Mesodermal cell (in vitro differentiated cells): ENCODE data around the gene SLC43A1.
"Not testable (repeated sequence)": the region's sequence is repeated elsewhere in the genome, so short reads cannot be mapped to it uniquely, and the experiment has no call there.

Experiments used
- H3K27ac ChIP-seq: 2 replicates; pipeline ENCODE4 v1.7.0; 2013; ENCODE audit warnings: mild to moderate bottlenecking, low read depth, low read length, moderate library complexity; ENCODE audit not compliant: severe bottlenecking
- H3K36me3 ChIP-seq: 2 replicates; pipeline ENCODE4 v1.7.1; 2013; ENCODE audit warnings: mild to moderate bottlenecking, low read length, moderate library complexity; ENCODE audit not compliant: control insufficient read depth, insufficient read depth
- H3K4me1 ChIP-seq: one replicate; pipeline ENCODE4 v1.7.1; 2013; ENCODE audit warnings: mild to moderate bottlenecking, low read length; ENCODE audit not compliant: insufficient read depth, control insufficient read depth, poor library complexity, severe bottlenecking
- H3K4me3 ChIP-seq: 2 replicates; pipeline ENCODE4 v1.7.0; 2013; ENCODE audit warnings: low read length, control low read depth, mild to moderate bottlenecking; ENCODE audit not compliant: insufficient read depth, poor library complexity, severe bottlenecking; ENCODE audit errors: extremely low read depth
- H3K9me3 ChIP-seq: 2 replicates; pipeline ENCODE4 v1.7.1; 2013; ENCODE audit warnings: mild to moderate bottlenecking, low read length, moderate library complexity; ENCODE audit not compliant: control insufficient read depth
- WGBS, 2 experiments: methylation state at CpG; one replicate each; pipeline ENCODE4 v1.1.5; 2013; ENCODE audit warnings: missing lambda C conversion rate in 2 of 2; ENCODE audit not compliant: insufficient coverage in 2 of 2; 5-methylcytosine and 5-hydroxymethylcytosine counted together

Gene SLC43A1

GRCh38 chr11:57458410-57459163 is 56.9 kb downstream of the SLC43A1 start:
- Histone ChIP-seq H3K36me3 (no peaks in the 10 kb centered on the region), H3K9me3 (no peaks in the 10 kb centered on the region), H3K27ac (no peak overlapping the region), H3K4me1 (peaks cover 15% of the 10 kb centered on the region), H3K4me3 (peak overlapping the region; percentile 5)
- 1% methylated on average over 21 to 33 of the region's 44 CpGs for WGBS, 2 experiments

- Histone ChIP-seq H3K36me3 (no peaks in the 10 kb centered on the region), H3K4me3 (no peak overlapping the region), H3K27ac (no peak overlapping the region), H3K4me1 (peaks cover 15% of the 10 kb centered on the region), H3K9me3 (no peaks in the 10 kb centered on the region)
- 2 to 8% methylated on average over 5 to 15 of the region's 16 CpGs for WGBS, 2 experiments
Observed at GRCh38 chr11:57458060-57458409, 57.5 kb downstream of the SLC43A1 start.

GRCh38 chr11:57457643-57458023 is 57.9 kb downstream of the SLC43A1 start:
- H3K27ac ChIP-seq = no peak overlapping the region
- peaks cover 15% of the 10 kb centered on the region for H3K4me1 ChIP-seq
- no peak overlapping the region for H3K4me3 ChIP-seq
- WGBS, 2 experiments = 0% methylated on average over 1 of the region's 7 CpGs; no CpG with 5 or more reads in 1 of the 2 experiments
- H3K9me3 ChIP-seq = no peaks in the 10 kb centered on the region
- no peaks in the 10 kb centered on the region for H3K36me3 ChIP-seq

GRCh38 chr11:57456960-57457642 is 58.4 kb downstream of the SLC43A1 start:
- H3K9me3 ChIP-seq = no peaks in the 10 kb centered on the region
- no peak overlapping the region for H3K4me3 ChIP-seq
- H3K36me3 ChIP-seq = no peaks in the 10 kb centered on the region
- WGBS, 2 experiments = 14% methylated on average over 10 to 16 of the region's 19 CpGs
- H3K27ac ChIP-seq = no peak overlapping the region
- H3K4me1 ChIP-seq = peaks cover 15% of the 10 kb centered on the region

GRCh38 chr11:57453543-57454177 is 61.8 kb downstream of the SLC43A1 start:
- WGBS, 2 experiments = 75 to 83% methylated on average over 2 of the region's 2 CpGs
- Histone ChIP-seq H3K4me1 (peaks cover 6% of the 10 kb centered on the region), H3K36me3 (no peaks in the 10 kb centered on the region), H3K4me3 (no peak overlapping the region), H3K27ac (no peak overlapping the region), H3K9me3 (no peaks in the 10 kb centered on the region)

- Histone ChIP-seq H3K27ac (no peak overlapping the region), H3K9me3 (no peaks in the 10 kb centered on the region), H3K36me3 (no peaks in the 10 kb centered on the region), H3K4me1 (no peaks in the 10 kb centered on the region), H3K4me3 (no peak overlapping the region)
- 92% methylated on average over 1 of the region's 1 CpG for WGBS, 2 experiments
Observed at GRCh38 chr11:57446055-57446454, 69.4 kb downstream of the SLC43A1 start.

GRCh38 chr11:57445122-57445394 is 70.4 kb downstream of the SLC43A1 start:
- H3K4me1 ChIP-seq, H3K36me3 ChIP-seq, H3K4me3 ChIP-seq, H3K9me3 ChIP-seq, H3K27ac ChIP-seq: not testable (repeated sequence)
- 40 to 89% methylated on average over 1 to 4 of the region's 9 CpGs for WGBS, 2 experiments

GRCh38 chr11:57444362-57445121 is 71.0 kb downstream of the SLC43A1 start:
- H3K4me1 ChIP-seq = no peaks in the 10 kb centered on the region
- no peaks in the 10 kb centered on the region for H3K36me3 ChIP-seq
- WGBS, 2 experiments = 86 to 95% methylated on average over 3 to 5 of the region's 9 CpGs
- no peak overlapping the region for H3K4me3 ChIP-seq
- no peak overlapping the region for H3K27ac ChIP-seq
- H3K9me3 ChIP-seq = no peaks in the 10 kb centered on the region

GRCh38 chr11:57440744-57441414 is 74.6 kb downstream of the SLC43A1 start:
- WGBS, 2 experiments = 92 to 100% methylated on average over 2 to 4 of the region's 4 CpGs
- H3K27ac ChIP-seq = no peak overlapping the region
- no peaks in the 10 kb centered on the region for H3K4me1 ChIP-seq
- no peaks in the 10 kb centered on the region for H3K36me3 ChIP-seq
- no peak overlapping the region for H3K4me3 ChIP-seq
- H3K9me3 ChIP-seq = no peaks in the 10 kb centered on the region

- WGBS, 2 experiments = 84 to 88% methylated on average over 6 of the region's 6 CpGs
- H3K4me3 ChIP-seq = no peak overlapping the region
- no peaks in the 10 kb centered on the region for H3K36me3 ChIP-seq
- no peak overlapping the region for H3K27ac ChIP-seq
- no peaks in the 10 kb centered on the region for H3K4me1 ChIP-seq
- no peaks in the 10 kb centered on the region for H3K9me3 ChIP-seq
Observed at GRCh38 chr11:57439786-57440185, 75.7 kb downstream of the SLC43A1 start.
